ENCODE measurements around the gene PEX5L. TPM values are rescaled to one million over a fixed set of nuclear protein-coding genes. Genes with fewer than 3 reads are reported as not detected.

The PEX5L gene
- polyA plus RNA-seq, 1 of the 3 experiments (the other 2 are of a cell fraction), result not detected

DNA sequence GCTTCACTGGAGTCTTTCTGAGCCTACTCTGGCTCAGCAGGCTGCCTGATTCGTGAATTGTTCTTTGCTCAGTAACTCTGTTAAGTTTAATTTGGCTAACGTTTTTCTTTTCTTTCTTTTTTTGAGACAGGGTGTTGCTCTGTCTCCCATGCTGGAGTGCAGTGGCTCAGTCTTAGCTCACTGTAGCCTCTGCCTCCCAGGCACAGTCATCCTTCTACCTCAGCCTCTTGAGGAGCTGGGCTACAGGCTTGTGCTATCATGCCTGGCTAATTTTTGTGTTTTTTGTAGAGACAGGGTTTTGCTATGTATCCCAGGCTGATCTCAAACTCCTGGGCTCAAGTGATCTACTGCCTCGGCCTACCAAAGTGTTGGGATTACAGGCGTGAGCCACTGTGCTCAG is 165.0 kb downstream of the PEX5L start:
- Histone ChIP-seq H3K9me3 (no peaks in the 10 kb centered on the region), H3K79me2 (ENCODE audit: insufficient read depth) (no peaks in the 10 kb centered on the region), H4K20me1 (ENCODE audit: insufficient read depth) (no peaks in the 10 kb centered on the region), H3K4me3 (ENCODE audit: low read depth in 2 of 2, low read length in 1 of 2) (no peak overlapping the region), H3K36me3 (replicated peaks in 1 of 2; ENCODE audit: control insufficient read depth in 1 of 2, insufficient read depth in 2 of 2, low read length in 1 of 2) (no peaks in the 10 kb centered on the region), H2AFZ (ENCODE audit: low read depth) (no peak overlapping the region), H3F3A (replicated peaks; ENCODE audit: insufficient read depth) (no peaks in the 10 kb centered on the region), H3K9ac (no peak overlapping the region), H3K27me3 (ENCODE audit: insufficient read depth) (no peaks in the 10 kb centered on the region), H3K4me1 (ENCODE audit: control insufficient read depth in 1 of 2, insufficient read depth in 2 of 2, low read depth in 1 of 2, low read length in 1 of 2) (no peaks in the 10 kb centered on the region; a peak in 1 of 4 replicates), H3K27ac (ENCODE audit: low read depth in 2 of 2, low read length in 1 of 2) (no peak overlapping the region), H3K4me2 (no peak overlapping the region), H3K9me2 (no peaks in the 10 kb centered on the region)
- DNase-seq, result no peak
- CTCF ChIA-PET, result interaction anchor here (2.2 kb wide), 1 partner anchor 58 kb away, joined by 5 read pairs; no protein-coding TSS in a partner anchor
- TF ChIP-seq EZH2phosphoT487 (IDR thresholded peaks at IDR 0.05; ENCODE audit: borderline replicate concordance, low read depth) (no peak), TCF12 (IDR thresholded peaks at IDR 0.05) (no peak), RAD21 (IDR thresholded peaks at IDR 0.05; ENCODE audit: low read length) (no peak)
- TF ChIP-seq, protein P1, sequence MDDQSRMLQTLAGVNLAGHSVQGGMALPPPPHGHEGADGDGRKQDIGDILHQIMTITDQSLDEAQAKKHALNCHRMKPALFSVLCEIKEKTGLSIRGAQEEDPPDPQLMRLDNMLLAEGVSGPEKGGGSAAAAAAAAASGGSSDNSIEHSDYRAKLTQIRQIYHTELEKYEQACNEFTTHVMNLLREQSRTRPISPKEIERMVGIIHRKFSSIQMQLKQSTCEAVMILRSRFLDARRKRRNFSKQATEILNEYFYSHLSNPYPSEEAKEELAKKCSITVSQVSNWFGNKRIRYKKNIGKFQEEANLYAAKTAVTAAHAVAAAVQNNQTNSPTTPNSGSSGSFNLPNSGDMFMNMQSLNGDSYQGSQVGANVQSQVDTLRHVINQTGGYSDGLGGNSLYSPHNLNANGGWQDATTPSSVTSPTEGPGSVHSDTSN (IDR thresholded peaks at IDR 0.05), result no peak
- TF ChIP-seq, protein P2, sequence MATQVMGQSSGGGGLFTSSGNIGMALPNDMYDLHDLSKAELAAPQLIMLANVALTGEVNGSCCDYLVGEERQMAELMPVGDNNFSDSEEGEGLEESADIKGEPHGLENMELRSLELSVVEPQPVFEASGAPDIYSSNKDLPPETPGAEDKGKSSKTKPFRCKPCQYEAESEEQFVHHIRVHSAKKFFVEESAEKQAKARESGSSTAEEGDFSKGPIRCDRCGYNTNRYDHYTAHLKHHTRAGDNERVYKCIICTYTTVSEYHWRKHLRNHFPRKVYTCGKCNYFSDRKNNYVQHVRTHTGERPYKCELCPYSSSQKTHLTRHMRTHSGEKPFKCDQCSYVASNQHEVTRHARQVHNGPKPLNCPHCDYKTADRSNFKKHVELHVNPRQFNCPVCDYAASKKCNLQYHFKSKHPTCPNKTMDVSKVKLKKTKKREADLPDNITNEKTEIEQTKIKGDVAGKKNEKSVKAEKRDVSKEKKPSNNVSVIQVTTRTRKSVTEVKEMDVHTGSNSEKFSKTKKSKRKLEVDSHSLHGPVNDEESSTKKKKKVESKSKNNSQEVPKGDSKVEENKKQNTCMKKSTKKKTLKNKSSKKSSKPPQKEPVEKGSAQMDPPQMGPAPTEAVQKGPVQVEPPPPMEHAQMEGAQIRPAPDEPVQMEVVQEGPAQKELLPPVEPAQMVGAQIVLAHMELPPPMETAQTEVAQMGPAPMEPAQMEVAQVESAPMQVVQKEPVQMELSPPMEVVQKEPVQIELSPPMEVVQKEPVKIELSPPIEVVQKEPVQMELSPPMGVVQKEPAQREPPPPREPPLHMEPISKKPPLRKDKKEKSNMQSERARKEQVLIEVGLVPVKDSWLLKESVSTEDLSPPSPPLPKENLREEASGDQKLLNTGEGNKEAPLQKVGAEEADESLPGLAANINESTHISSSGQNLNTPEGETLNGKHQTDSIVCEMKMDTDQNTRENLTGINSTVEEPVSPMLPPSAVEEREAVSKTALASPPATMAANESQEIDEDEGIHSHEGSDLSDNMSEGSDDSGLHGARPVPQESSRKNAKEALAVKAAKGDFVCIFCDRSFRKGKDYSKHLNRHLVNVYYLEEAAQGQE (IDR thresholded peaks at IDR 0.05; ENCODE audit: low read depth, low read length), result no peak
- POLR2A ChIA-PET, result no interaction called here
- WGBS (ENCODE audit: low lambda C conversion rate), result 49% methylated on average over 4 of the region's 4 CpGs

DNA sequence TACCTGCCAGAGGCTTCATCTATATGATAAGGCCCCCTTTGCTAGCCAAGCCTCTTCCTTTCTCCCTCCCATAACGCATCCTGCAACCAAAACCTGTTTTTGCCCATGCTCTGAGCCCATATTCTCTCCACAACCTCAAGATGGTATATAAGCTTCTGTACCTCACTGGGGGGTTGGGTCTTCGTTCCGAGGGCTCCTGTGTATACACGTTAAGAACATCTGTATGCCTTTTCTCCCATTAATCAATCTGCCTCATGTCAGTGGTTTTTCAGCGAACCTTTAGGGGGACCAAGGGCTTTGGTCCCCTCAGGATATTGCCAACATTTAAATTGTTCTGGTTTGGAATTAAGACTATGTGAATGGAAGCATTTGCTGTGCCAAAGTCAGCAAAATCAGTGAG is 168.0 kb downstream of the PEX5L start:
- DNase-seq, result no peak
- TF ChIP-seq RCOR1 (IDR thresholded peaks at IDR 0.05; ENCODE audit: low read length) (no peak), FOXM1 (IDR thresholded peaks at IDR 0.05; ENCODE audit: low read depth) (no peak), GABPA (IDR thresholded peaks at IDR 0.05; ENCODE audit: low read depth) (no peak), MXI1 (IDR thresholded peaks at IDR 0.05; ENCODE audit: low read depth, low read length) (no peak), TCF12 (IDR thresholded peaks at IDR 0.05) (no peak), ZBTB33 (IDR thresholded peaks at IDR 0.05; ENCODE audit: borderline replicate concordance, low read depth) (no peak), YY1 (IDR thresholded peaks at IDR 0.05; ENCODE audit: low read depth) (no peak), FOXJ3 (CRISPR knock-in tag; IDR thresholded peaks at IDR 0.05) (no peak), CHD2 (IDR thresholded peaks at IDR 0.05; ENCODE audit: low read length, partially characterized antibody) (no peak), USF2 (IDR thresholded peaks at IDR 0.05; ENCODE audit: borderline replicate concordance, low read depth, low read length) (no peak)
- TF ChIP-seq, protein P1 (IDR thresholded peaks at IDR 0.05), result no peak
- H3K4me2 ChIP-seq, result no peak overlapping the region
- H2AFZ ChIP-seq (ENCODE audit: low read depth), result no peak overlapping the region
- H3K9me3 ChIP-seq, result no peaks in the 10 kb centered on the region
- ChIA-PET CTCF (no interaction called here), POLR2A (no interaction called here)
- H3F3A ChIP-seq (replicated peaks; ENCODE audit: insufficient read depth), result no peaks in the 10 kb centered on the region
- H3K27me3 ChIP-seq (ENCODE audit: insufficient read depth), result no peaks in the 10 kb centered on the region
- peaks cover 0 to 2% of the 10 kb centered on the region in 2 experiments; a peak in 1 of 4 replicates for H3K4me1 ChIP-seq (ENCODE audit: control insufficient read depth in 1 of 2, insufficient read depth in 2 of 2, low read depth in 1 of 2, low read length in 1 of 2)
- no peak overlapping the region for H3K27ac ChIP-seq (ENCODE audit: low read depth in 2 of 2, low read length in 1 of 2)
- 69% methylated on average over 5 of the region's 5 CpGs for WGBS (ENCODE audit: low lambda C conversion rate)
- no peaks in the 10 kb centered on the region for H3K36me3 ChIP-seq (replicated peaks in 1 of 2; ENCODE audit: control insufficient read depth in 1 of 2, insufficient read depth in 2 of 2, low read length in 1 of 2)
- H3K9me2 ChIP-seq, result no peaks in the 10 kb centered on the region
- H3K79me2 ChIP-seq (ENCODE audit: insufficient read depth), result no peaks in the 10 kb centered on the region
- no peak overlapping the region for H3K9ac ChIP-seq
- no peaks in the 10 kb centered on the region for H4K20me1 ChIP-seq (ENCODE audit: insufficient read depth)
- H3K4me3 ChIP-seq (ENCODE audit: low read depth in 2 of 2, low read length in 1 of 2), result no peak overlapping the region

Measured in SK-N-SH (cell line).